Fibroblast of skin of right quadriceps (primary cell): ENCODE results near the gene TMC3.

Experiments used
- DNase-seq: peaks from one replicate; pipeline ENCODE4 v3.0.0-alpha.2; 2013

Gene TMC3

GRCh38 chr15:81373775-81374395 lies at the start of gene TMC3:
Gene TMC3, minus strand, starts transcription at chr15:81374213. Its CDS starts 136 bp downstream, at chr15:81374077.
- DNase-seq = no peak

GRCh38 chr15:81421461-81421860 lies 47.4 kb upstream of the TMC3 start:
- no peak for DNase-seq

- DNase-seq = peak; percentile 75
Measured at GRCh38 chr15:81419332-81419943, 45.4 kb upstream of the TMC3 start.

GRCh38 chr15:81418891-81419290 lies 44.9 kb upstream of the TMC3 start:
- DNase-seq = no peak

- no peak for DNase-seq
Measured at GRCh38 chr15:81418444-81418843, 44.4 kb upstream of the TMC3 start.

GRCh38 chr15:81414274-81414968 lies 40.4 kb upstream of the TMC3 start:
- DNase-seq = peak; percentile 17

GRCh38 chr15:81413851-81414250 lies 39.8 kb upstream of the TMC3 start:
- DNase-seq = no peak

GRCh38 chr15:81411969-81412633 lies 38.1 kb upstream of the TMC3 start:
- peak; percentile 25 for DNase-seq

- DNase-seq = no peak
Measured at GRCh38 chr15:81411051-81411450, 37.0 kb upstream of the TMC3 start.

- peak; percentile 78 for DNase-seq
Measured at GRCh38 chr15:81410318-81410753, 36.3 kb upstream of the TMC3 start.

GRCh38 chr15:81407718-81408117 lies 33.7 kb upstream of the TMC3 start:
- no peak for DNase-seq

GRCh38 chr15:81407176-81407575 lies 33.2 kb upstream of the TMC3 start:
- no peak for DNase-seq

- DNase-seq = peak; percentile 51
Measured at GRCh38 chr15:81400640-81401236, 26.7 kb upstream of the TMC3 start.

GRCh38 chr15:81398910-81399551 lies 25.0 kb upstream of the TMC3 start:
- peak; percentile 50 for DNase-seq

GRCh38 chr15:81398456-81398855 lies 24.4 kb upstream of the TMC3 start:
- no peak for DNase-seq

- no peak for DNase-seq
Measured at GRCh38 chr15:81394603-81395002, 20.6 kb upstream of the TMC3 start.

GRCh38 chr15:81391657-81392056 lies 17.6 kb upstream of the TMC3 start:
- DNase-seq = no peak

GRCh38 chr15:81388436-81388770 lies 14.4 kb upstream of the TMC3 start:
- DNase-seq = no peak

- no peak for DNase-seq
Measured at GRCh38 chr15:81387621-81388435, 13.8 kb upstream of the TMC3 start.

GRCh38 chr15:81386947-81387346 lies 12.9 kb upstream of the TMC3 start:
- DNase-seq = peak; percentile 22

GRCh38 chr15:81385721-81386076 lies 11.7 kb upstream of the TMC3 start:
- no peak for DNase-seq
